Smooth muscle cell (in vitro differentiated cells): ENCODE data around the gene LAMB4. TPM values are rescaled to one million over a fixed set of nuclear protein-coding genes. Genes with fewer than 3 reads are reported as not detected.

Experiments used
- DNase-seq: peaks from one replicate; lab custom pipeline; 2025; ENCODE audit not compliant: unreplicated experiment; lab: John Stamatoyannopoulos, UW
- H2AFZ ChIP-seq: fragments of 200-600 bp; sonication (generic); 2 replicates; pipeline ENCODE4 v1.6.0; 2016; ENCODE audit warnings: antibody characterized with exemption, low read depth, mild to moderate bottlenecking
- H3F3A ChIP-seq: fragments of 200-600 bp; sonication (generic); 2 replicates; pipeline ENCODE4 v1.6.0; 2017; ENCODE audit warnings: antibody characterized with exemption, low read depth
- H3K27ac ChIP-seq: fragments of 200-600 bp; sonication (generic); 2 replicates; pipeline ENCODE4 v1.5.1; 2016; ENCODE audit warnings: low read depth, mild to moderate bottlenecking
- H3K27me3 ChIP-seq: fragments of 200-600 bp; sonication (generic); 2 replicates; pipeline ENCODE4 v1.6.1; 2016; ENCODE audit warnings: low read depth, mild to moderate bottlenecking
- H3K36me3 ChIP-seq: fragments of 200-600 bp; sonication (generic); 2 replicates; pipeline ENCODE4 v1.5.1; 2016; ENCODE audit warnings: low read depth
- H3K4me1 ChIP-seq: fragments of 200-600 bp; sonication (generic); 2 replicates; pipeline ENCODE4 v1.5.1; 2016; ENCODE audit warnings: low read depth
- H3K4me2 ChIP-seq: fragments of 200-600 bp; sonication (generic); 2 replicates; pipeline ENCODE4 v1.6.0; 2016; ENCODE audit warnings: mild to moderate bottlenecking
- H3K4me3 ChIP-seq: fragments of 200-600 bp; sonication (generic); 2 replicates; pipeline ENCODE4 v1.5.1; 2016; ENCODE audit warnings: mild to moderate bottlenecking
- H3K79me2 ChIP-seq: fragments of 200-600 bp; sonication (generic); 2 replicates; pipeline ENCODE4 v1.6.0; 2016; ENCODE audit warnings: low read depth, mild to moderate bottlenecking
- H3K9ac ChIP-seq: fragments of 200-600 bp; sonication (generic); 2 replicates; pipeline ENCODE4 v1.6.0; 2016; ENCODE audit warnings: low read depth
- H3K9me3 ChIP-seq: fragments of 200-600 bp; sonication (generic); replicated peaks from 2 replicates; pipeline ENCODE4 v1.5.1; 2016; ENCODE audit warnings: low read depth
- H4K20me1 ChIP-seq: fragments of 200-600 bp; sonication (generic); 2 replicates; pipeline ENCODE4 v1.6.0; 2016; ENCODE audit warnings: low read depth
- WGBS: methylation state at CpG from one replicate; pipeline ENCODE4 v1.1.7; 2016; ENCODE audit warnings: low lambda C conversion rate; 5-methylcytosine and 5-hydroxymethylcytosine counted together
- polyA plus RNA-seq: library from polyadenylated mRNA; unstranded; fragments of >200 nt; fragmentation: Nextera tagmentation; extraction: Ambion mirVana; gene quantifications from 2 replicates; pipeline ENCODE4 v1.2.1, GENCODE V29; 2016
- total RNA-seq: library from RNA; depleted of rRNA; stranded (reverse); fragments of >200 nt; gene quantifications from 2 replicates; pipeline ENCODE4 v1.2.3, GENCODE V29; 2014
- TF ChIP-seq, protein P1 (sequence below): fragments of 200-600 bp; sonication (generic); IDR thresholded peaks from 2 replicates; pipeline ENCODE4 v1.5.1; 2017; ENCODE audit warnings: borderline replicate concordance, mild to moderate bottlenecking, antibody characterized with exemption; ENCODE audit not compliant: insufficient read depth, poor library complexity, severe bottlenecking

The LAMB4 gene
- total and polyA plus RNA-seq, 2 experiments from 2014 or later = 0.06 to 0.67 TPM

GRCh38 chr7:108071551-108071950 lies 58.6 kb downstream of the LAMB4 start:
- Histone ChIP-seq H3K27ac (no peak overlapping the region), H3K79me2 (no peaks in the 10 kb centered on the region), H2AFZ (no peak overlapping the region), H3F3A (no peaks in the 10 kb centered on the region), H3K4me3 (no peak overlapping the region), H3K27me3 (no peaks in the 10 kb centered on the region), H3K4me2 (no peak overlapping the region), H3K4me1 (no peaks in the 10 kb centered on the region), H4K20me1 (no peaks in the 10 kb centered on the region), H3K9ac (no peak overlapping the region), H3K36me3 (no peaks in the 10 kb centered on the region), H3K9me3 (no peaks in the 10 kb centered on the region)
- TF ChIP-seq, protein P1, sequence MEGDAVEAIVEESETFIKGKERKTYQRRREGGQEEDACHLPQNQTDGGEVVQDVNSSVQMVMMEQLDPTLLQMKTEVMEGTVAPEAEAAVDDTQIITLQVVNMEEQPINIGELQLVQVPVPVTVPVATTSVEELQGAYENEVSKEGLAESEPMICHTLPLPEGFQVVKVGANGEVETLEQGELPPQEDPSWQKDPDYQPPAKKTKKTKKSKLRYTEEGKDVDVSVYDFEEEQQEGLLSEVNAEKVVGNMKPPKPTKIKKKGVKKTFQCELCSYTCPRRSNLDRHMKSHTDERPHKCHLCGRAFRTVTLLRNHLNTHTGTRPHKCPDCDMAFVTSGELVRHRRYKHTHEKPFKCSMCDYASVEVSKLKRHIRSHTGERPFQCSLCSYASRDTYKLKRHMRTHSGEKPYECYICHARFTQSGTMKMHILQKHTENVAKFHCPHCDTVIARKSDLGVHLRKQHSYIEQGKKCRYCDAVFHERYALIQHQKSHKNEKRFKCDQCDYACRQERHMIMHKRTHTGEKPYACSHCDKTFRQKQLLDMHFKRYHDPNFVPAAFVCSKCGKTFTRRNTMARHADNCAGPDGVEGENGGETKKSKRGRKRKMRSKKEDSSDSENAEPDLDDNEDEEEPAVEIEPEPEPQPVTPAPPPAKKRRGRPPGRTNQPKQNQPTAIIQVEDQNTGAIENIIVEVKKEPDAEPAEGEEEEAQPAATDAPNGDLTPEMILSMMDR = no peak
- 97% methylated on average over 1 of the region's 1 CpG for WGBS
- no peak for DNase-seq

DNA sequence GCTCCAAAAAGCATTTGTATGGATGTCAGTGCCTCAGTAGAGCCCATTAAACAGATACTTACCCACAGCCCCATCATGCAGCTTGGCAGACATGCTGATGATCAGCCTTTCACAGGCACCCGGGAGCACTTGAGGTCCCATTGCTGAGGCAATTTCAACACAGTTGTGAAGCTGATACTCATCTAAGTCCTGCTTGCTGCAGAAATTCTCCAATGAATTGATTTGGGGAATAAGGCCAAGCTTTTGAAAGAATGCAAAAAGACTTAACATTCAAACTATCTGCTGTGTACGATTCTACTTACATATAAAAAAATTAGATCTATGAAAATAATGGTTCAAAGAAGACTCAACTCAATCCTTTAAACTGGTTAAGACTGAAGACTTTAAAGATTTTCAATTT lies 60.5 kb downstream of the LAMB4 start:
- no peak for DNase-seq
- Histone ChIP-seq H3K4me1 (no peaks in the 10 kb centered on the region), H3F3A (no peaks in the 10 kb centered on the region), H3K27ac (no peak overlapping the region), H3K27me3 (no peaks in the 10 kb centered on the region), H2AFZ (no peak overlapping the region), H3K4me3 (no peak overlapping the region), H4K20me1 (no peaks in the 10 kb centered on the region), H3K36me3 (no peaks in the 10 kb centered on the region), H3K9ac (no peak overlapping the region), H3K9me3 (no peaks in the 10 kb centered on the region), H3K4me2 (no peak overlapping the region), H3K79me2 (no peaks in the 10 kb centered on the region)
- TF ChIP-seq, protein P1 = no peak
- WGBS = 98% methylated on average over 2 of the region's 2 CpGs

- Histone ChIP-seq H2AFZ (no peak overlapping the region), H3K27ac (no peak overlapping the region), H3F3A (no peaks in the 10 kb centered on the region), H3K4me3 (no peak overlapping the region), H4K20me1 (no peaks in the 10 kb centered on the region), H3K27me3 (no peaks in the 10 kb centered on the region), H3K79me2 (no peaks in the 10 kb centered on the region), H3K4me2 (no peak overlapping the region), H3K36me3 (no peaks in the 10 kb centered on the region), H3K4me1 (no peaks in the 10 kb centered on the region), H3K9ac (no peak overlapping the region), H3K9me3 (no peaks in the 10 kb centered on the region)
- TF ChIP-seq, protein P1 = no peak
- 89% methylated on average over 7 of the region's 7 CpGs for WGBS
- no peak for DNase-seq
These were observed 62.3 kb downstream of the LAMB4 start for GRCh38 chr7:108067844-108068243.

- no peak overlapping the region for H3K4me2 ChIP-seq
- WGBS = 71% methylated on average over 9 of the region's 9 CpGs
- TF ChIP-seq, protein P1 = no peak
- H3K36me3 ChIP-seq = no peaks in the 10 kb centered on the region
- H3K4me3 ChIP-seq = no peak overlapping the region
- no peaks in the 10 kb centered on the region for H3K4me1 ChIP-seq
- no peaks in the 10 kb centered on the region for H3F3A ChIP-seq
- no peak overlapping the region for H3K9ac ChIP-seq
- no peaks in the 10 kb centered on the region for H3K9me3 ChIP-seq
- no peak overlapping the region for H3K27ac ChIP-seq
- no peak for DNase-seq
- no peaks in the 10 kb centered on the region for H3K27me3 ChIP-seq
- H4K20me1 ChIP-seq = no peaks in the 10 kb centered on the region
- no peaks in the 10 kb centered on the region for H3K79me2 ChIP-seq
- H2AFZ ChIP-seq = no peak overlapping the region
These were observed 63.7 kb downstream of the LAMB4 start for GRCh38 chr7:108066486-108066885.
